GM18517 (cell line): Measurements from ENCODE around the gene CSNK1G3.
"Not testable (repeated sequence)": the region's sequence is repeated elsewhere in the genome, so short reads cannot be mapped to it uniquely, and the experiment has no call there.

Experiments used
- ATAC-seq: cut with Tn5 transposase; IDR thresholded peaks from one replicate; pipeline ENCODE4 v1.9.1; 2021; ENCODE audit warnings: mild to moderate bottlenecking, moderate library complexity; ENCODE audit not compliant: unreplicated experiment

CSNK1G3 gene

GRCh38 chr5:123511648-123512605, at the start of gene CSNK1G3:
CSNK1G3 (plus strand) TSS chr5:123512177; CDS start chr5:123545664, 33,487 bp downstream.
- peak; percentile 95 for ATAC-seq

- ATAC-seq = not testable (repeated sequence)
Observed at GRCh38 chr5:123466839-123467238, 45.1 kb upstream of the CSNK1G3 start.

DNA sequence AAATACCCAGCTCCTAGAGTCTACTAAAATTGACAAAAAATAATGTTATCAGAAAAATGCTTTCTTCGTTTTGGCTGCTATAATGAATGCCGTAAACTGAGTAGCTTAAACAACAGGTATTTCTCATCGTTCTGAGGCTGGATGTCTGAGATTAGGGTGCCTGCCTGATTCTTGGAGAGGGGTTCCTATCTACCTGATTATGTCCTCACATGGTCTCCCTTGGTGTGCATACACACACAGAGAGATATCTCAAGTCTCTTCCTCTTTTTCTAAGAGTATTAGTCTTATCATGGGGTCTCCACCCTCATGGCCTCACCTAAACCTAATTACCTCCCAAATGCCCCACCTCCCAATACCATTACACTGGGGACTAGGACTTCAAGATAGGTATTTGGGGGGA, 40.6 kb upstream of the CSNK1G3 start:
- no peak for ATAC-seq

GRCh38 chr5:123472150-123472924, 39.6 kb upstream of the CSNK1G3 start:
- ATAC-seq = no peak

DNA sequence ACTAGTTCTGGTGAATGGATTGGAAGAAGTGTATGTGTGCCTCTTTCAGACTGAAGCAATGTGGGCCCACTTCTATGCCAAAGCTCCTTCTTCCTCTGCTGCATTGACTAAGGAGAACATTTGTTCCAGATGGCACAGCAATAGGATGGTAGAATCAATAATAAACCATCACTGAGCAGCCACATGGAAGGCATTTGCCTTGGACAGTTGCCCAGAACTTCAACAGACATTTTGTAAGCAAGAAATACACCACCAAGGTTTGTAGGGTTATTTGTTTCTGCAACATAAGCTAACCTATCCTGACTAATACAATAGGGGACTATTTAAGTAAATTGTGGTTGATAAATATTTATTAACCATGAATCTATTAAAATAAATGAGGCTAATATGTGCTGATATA, 37.7 kb upstream of the CSNK1G3 start:
- ATAC-seq = no peak

DNA sequence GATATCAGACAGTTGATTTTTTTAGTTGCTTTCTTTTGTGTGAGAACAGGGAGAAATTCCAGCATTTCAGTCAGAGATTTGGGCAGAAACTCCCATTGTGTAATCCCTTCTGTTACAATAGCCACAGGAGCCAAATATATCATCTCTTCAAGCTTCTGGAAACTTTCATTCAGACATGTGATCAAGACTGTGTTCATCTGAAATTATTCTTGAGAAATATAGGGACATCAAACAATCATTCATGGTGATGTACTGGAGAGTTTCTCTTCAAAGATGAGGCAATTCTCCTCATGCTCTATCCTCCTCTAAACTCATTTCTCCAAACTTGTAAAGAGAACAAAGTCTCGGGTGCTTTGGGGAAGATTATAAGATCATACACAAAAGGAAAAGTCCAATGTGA, 35.2 kb upstream of the CSNK1G3 start:
- ATAC-seq = no peak

DNA sequence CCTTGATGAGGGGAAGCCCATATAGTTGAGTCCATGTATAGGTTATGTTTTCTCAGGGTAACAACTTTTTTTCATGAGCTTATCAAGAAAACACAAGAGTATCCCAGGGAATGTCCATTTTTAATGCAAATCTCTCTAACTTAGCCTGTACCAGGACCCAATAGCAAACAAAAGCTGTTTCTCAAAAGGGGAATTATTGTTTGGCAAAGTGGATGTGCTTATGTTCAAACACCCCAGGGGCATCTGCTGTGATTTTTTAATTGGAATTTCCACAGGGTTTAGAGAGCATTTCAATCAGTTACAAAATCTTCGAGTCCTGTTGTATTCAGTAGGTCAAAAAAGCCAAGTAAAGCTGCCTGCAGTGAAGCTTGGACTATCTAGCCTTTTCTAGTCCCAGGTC, 33.4 kb upstream of the CSNK1G3 start:
- no peak for ATAC-seq

DNA sequence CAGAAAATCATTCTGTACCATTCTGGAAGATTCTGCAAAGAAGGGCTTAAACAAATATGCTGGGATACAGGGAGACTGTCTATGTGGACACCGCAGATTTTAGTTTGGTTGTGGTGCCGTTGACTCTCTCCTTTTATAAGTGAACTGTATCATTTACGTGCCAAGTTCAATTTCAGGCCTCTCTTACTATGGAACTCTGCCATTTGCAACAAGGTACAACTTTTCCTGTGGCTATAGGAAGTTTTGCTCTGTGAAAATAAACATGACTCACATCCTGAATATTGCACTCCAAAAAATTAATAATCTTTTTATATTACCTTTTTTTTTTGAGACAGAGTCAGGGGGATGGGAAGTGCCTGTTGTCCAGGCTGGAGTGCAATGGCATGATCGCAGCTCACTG, 29.7 kb upstream of the CSNK1G3 start:
- no peak for ATAC-seq

GRCh38 chr5:123483446-123484077, 28.4 kb upstream of the CSNK1G3 start:
- no peak for ATAC-seq

- no peak for ATAC-seq
Observed at GRCh38 chr5:123485275-123485674, 26.7 kb upstream of the CSNK1G3 start.

GRCh38 chr5:123486951-123487655, 24.9 kb upstream of the CSNK1G3 start:
- no peak for ATAC-seq

DNA sequence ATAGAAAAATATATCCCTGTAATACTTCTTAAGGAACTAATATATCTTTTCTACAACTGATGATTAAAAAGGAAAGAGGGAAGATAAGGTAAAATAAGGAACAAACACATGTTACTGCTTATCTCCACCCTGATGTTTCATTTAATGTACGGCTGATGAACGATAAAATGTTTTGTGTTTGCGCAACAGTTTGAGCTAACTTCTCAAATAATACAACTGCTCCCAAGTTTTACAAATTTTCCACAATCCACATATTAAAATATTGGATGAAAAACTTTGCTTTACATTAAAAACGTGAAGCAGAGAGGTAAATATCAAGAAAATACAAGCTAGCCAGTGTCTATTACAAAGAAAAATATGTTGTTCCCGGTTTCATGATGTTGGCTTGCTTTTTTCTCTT, 21.0 kb upstream of the CSNK1G3 start:
- ATAC-seq = no peak

- ATAC-seq = not testable (repeated sequence)
Observed at GRCh38 chr5:123495211-123495610, 16.8 kb upstream of the CSNK1G3 start.

GRCh38 chr5:123496892-123497291, 15.1 kb upstream of the CSNK1G3 start:
- no peak for ATAC-seq

DNA sequence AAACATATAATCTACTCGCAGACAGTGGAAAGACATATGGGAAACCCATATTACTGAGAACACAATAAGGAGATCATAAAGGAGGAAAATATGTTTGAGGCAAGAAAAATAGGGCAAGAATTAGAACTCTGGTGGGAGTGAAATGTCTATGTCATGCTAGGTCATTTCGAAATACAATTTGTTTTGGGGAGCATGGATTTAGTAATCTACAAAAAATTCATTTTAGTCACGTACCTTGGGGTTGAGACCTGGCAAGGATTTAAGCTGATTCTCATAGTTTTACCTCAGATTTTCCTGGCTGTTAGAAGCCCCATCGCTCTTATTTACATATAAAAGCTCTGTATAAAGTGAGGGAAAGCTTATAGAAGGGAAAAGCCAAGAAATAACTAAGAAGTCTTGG, 11.5 kb upstream of the CSNK1G3 start:
- no peak for ATAC-seq

DNA sequence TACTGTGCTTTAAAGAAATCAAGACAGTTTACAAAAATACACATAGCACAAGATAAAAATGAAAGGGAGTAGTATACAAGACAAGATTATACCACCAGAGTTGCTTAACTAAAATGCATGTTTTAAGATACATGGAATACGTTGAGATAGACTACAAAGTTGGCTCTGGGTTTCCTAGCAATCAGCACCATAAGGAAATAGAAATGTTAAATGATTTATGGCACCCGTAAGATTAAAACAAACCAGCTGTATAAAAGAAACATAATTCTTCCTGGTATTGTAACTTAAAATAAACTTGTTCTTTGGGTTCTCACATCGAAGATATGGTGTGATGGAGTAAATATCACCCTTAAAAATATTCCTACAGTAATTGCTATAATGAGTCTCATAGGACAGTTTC, 9.9 kb upstream of the CSNK1G3 start:
- ATAC-seq = no peak

- ATAC-seq = no peak
Observed at GRCh38 chr5:123503299-123503698, 8.7 kb upstream of the CSNK1G3 start.

DNA sequence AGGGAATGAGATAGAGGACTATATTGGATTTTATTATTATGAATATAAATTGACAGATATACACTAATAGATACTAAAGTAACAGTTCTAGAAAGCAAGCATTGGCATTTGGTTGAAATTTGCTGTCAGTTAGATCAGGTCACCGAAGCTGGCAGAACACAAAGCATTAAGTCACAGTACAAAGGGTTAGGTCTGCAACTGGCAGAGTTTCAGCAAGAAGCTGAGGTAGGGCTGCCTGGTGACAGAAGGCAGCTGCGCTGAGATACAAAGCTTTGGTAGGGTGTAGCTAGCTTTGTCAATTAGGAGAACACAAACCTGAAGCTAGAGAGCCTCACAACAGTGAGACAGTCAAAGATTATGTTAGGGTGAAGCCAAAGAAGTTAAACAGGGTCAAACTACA, 6.3 kb upstream of the CSNK1G3 start:
- no peak for ATAC-seq

DNA sequence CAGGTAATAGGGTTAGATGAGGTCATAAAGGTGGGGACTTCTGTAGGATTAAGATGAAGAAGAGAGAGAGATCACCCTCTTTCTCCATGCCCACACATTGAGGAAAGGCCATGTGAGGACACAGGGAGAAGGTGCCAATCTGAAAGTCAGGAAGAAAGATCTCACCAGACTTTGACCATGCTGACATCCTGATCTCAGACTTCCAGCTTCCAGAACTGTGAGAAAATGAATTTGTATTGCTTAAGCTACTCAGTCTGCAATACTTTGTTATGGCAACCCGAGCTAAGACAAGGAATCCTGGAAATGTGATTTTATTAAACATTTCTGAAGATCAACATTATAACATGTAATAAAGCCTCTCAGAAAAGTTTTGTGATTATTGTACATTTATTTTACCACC, 3.5 kb upstream of the CSNK1G3 start:
- ATAC-seq = no peak

- no peak for ATAC-seq
Observed at GRCh38 chr5:123511290-123511647, 708 bp upstream of the CSNK1G3 start.
